Umbilical cord (tissue), 2 donors: ENCODE measurements around the gene TMEM44. TPM values are rescaled to one million over a fixed set of nuclear protein-coding genes. Genes with fewer than 3 reads are reported as not detected.

Experiments used
- DNase-seq: peaks from one replicate; pipeline ENCODE4 v3.0.0-alpha.2; 2015; ENCODE audit warnings: low spot score
- total RNA-seq: library from RNA; depleted of rRNA; stranded (reverse); fragments of >200 nt; gene quantifications from one replicate; pipeline ENCODE4 v1.2.3, GENCODE V29; 2014; ENCODE audit warnings: low replicate concordance; ENCODE audit not compliant: insufficient read depth

The TMEM44 gene
- 3.9 TPM for total RNA-seq

- DNase-seq = peak; percentile 70
Measured at GRCh38 chr3:194633349-194634004, at the start of gene TMEM44. Gene TMEM44, minus strand, starts transcription at chr3:194633419. Its CDS starts 204 bp downstream, at chr3:194633215.

- DNase-seq = peak; percentile 92
Measured at GRCh38 chr3:194682694-194683310, 49.6 kb upstream of the TMEM44 start.

GRCh38 chr3:194682189-194682693 lies 49.0 kb upstream of the TMEM44 start:
- DNase-seq = no peak

- DNase-seq = no peak
Measured at GRCh38 chr3:194680888-194681615, 47.8 kb upstream of the TMEM44 start.

- no peak for DNase-seq
Measured at GRCh38 chr3:194676471-194676870, 43.3 kb upstream of the TMEM44 start.

GRCh38 chr3:194675680-194676079 lies 42.5 kb upstream of the TMEM44 start:
- no peak for DNase-seq

- DNase-seq = no peak
Measured at GRCh38 chr3:194675081-194675640, 41.9 kb upstream of the TMEM44 start.

GRCh38 chr3:194673761-194674160 lies 40.5 kb upstream of the TMEM44 start:
- DNase-seq = no peak

GRCh38 chr3:194672876-194673275 lies 39.7 kb upstream of the TMEM44 start:
- no peak for DNase-seq

GRCh38 chr3:194671900-194672808 lies 38.9 kb upstream of the TMEM44 start, which contains the start of gene LSG1:
Gene LSG1, minus strand, starts transcription at chr3:194672191. Its CDS starts 29 bp downstream, at chr3:194672162.
- peak; percentile 97 for DNase-seq

- DNase-seq = peak; percentile 22
Measured at GRCh38 chr3:194671511-194671899, 38.3 kb upstream of the TMEM44 start.

GRCh38 chr3:194667363-194667762 lies 34.1 kb upstream of the TMEM44 start:
- no peak for DNase-seq

GRCh38 chr3:194664857-194665256 lies 31.6 kb upstream of the TMEM44 start:
- no peak for DNase-seq

GRCh38 chr3:194661946-194662345 lies 28.7 kb upstream of the TMEM44 start:
- no peak for DNase-seq

- DNase-seq = peak; percentile 38
Measured at GRCh38 chr3:194661374-194661773, 28.2 kb upstream of the TMEM44 start.

GRCh38 chr3:194659778-194660177 lies 26.6 kb upstream of the TMEM44 start:
- no peak for DNase-seq

GRCh38 chr3:194658477-194659242 lies 25.4 kb upstream of the TMEM44 start:
- no peak for DNase-seq

GRCh38 chr3:194657439-194657838 lies 24.2 kb upstream of the TMEM44 start:
- no peak for DNase-seq

GRCh38 chr3:194654443-194654842 lies 21.2 kb upstream of the TMEM44 start:
- no peak for DNase-seq

- no peak for DNase-seq
Measured at GRCh38 chr3:194647747-194648146, 14.5 kb upstream of the TMEM44 start.
